Peyer's patch (tissue), 4 donors: ENCODE data around the gene CENPC. TPM values are rescaled to one million over a fixed set of nuclear protein-coding genes. Genes with fewer than 3 reads are reported as not detected.

Experiments used
- DNase-seq, 3 donors: peaks; one replicate each; pipeline ENCODE4 v3.0.0-alpha.2; 2017 to 2019
- H3K27ac ChIP-seq, 4 donors: fragments of 200-600 bp; sonication (generic); one replicate each; pipeline ENCODE4 v1.5.1; 2016 to 2019
- H3K27me3 ChIP-seq, 2 donors: fragments of 200-600 bp; sonication (generic); one replicate each; pipeline ENCODE4 v1.5.1; 2019
- H3K36me3 ChIP-seq, 3 donors: fragments of 200-600 bp; sonication (generic); one replicate each; pipeline ENCODE4 v1.5.1; 2016 to 2019
- H3K4me1 ChIP-seq, 4 donors: fragments of 200-600 bp; sonication (generic); one replicate each; pipeline ENCODE4 v1.5.1; 2016 to 2019
- H3K4me3 ChIP-seq, 4 donors: fragments of 200-600 bp; sonication (generic); 1 replicate in 3 of 4; 2 replicates in 1 of 4; pipeline ENCODE4 v1.5.1; 2016 to 2019; ENCODE audit warnings: mild to moderate bottlenecking in 1 of 4
- H3K9me3 ChIP-seq, 4 donors: fragments of 200-600 bp; sonication (generic); one replicate each; pipeline ENCODE4 v1.5.1; 2016 to 2019; ENCODE audit warnings: mild to moderate bottlenecking in 1 of 4
- POLR2A ChIP-seq, 2 donors: fragments of 450-650 bp; IDR thresholded peaks; one replicate each; pipeline ENCODE4 v1.5.1; 2017; ENCODE audit warnings: antibody characterized with exemption in 2 of 2, mild to moderate bottlenecking in 2 of 2, moderate library complexity in 2 of 2
- total RNA-seq, 4 donors: library from RNA; depleted of rRNA; stranded (reverse); fragments of >200 nt; gene quantifications; one replicate each; pipeline ENCODE4 v1.1.0, GENCODE V29; 2016
- TF ChIP-seq, protein P1 (sequence below), 6 experiments: fragments of 450-650 bp in 4 of 6; fragments of 200-600 bp in 2 of 6; sonication (generic) in 1 of 6; IDR thresholded peaks; one replicate each; pipeline ENCODE4 v1.5.1; 2017 to 2019; ENCODE audit warnings: antibody characterized with exemption in 6 of 6, mild to moderate bottlenecking in 3 of 6, moderate library complexity in 1 of 6

The CENPC gene
- total RNA-seq, 4 donors from 2014 or later, result 26.3 to 99.0 (median 40.0) TPM

DNA sequence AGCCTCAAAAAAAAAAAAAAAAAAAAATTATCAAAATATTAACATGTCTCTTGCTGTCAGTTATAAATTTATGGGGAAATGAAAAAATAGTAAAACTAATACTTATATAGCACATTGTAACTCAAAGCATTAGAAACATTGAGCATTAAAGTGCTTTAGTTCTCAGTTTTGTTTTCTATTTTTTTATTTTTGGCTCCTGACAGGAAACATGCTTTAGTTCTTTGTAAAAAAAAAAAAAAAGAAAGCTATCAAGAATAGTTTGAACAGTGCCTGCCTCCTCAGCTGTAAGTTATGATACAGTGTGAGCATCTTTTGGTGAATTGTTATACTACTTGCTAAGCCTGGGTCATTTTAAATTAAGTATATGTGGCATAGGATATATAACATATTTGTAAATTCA is 5.1 kb upstream of the CENPC start:
- Histone ChIP-seq H3K27ac (peak overlapping the region in 2 of 4 donors; percentile 16 to 71), H3K4me3 (peak overlapping the region in 2 of 4 donors; percentile 14 to 29), H3K36me3 (no peaks in the 10 kb centered on the region), H3K9me3 (no peaks in the 10 kb centered on the region), H3K4me1 (no peaks in the 10 kb centered on the region), H3K27me3 (no peaks in the 10 kb centered on the region)
- DNase-seq, result no peak
- TF ChIP-seq, protein P1, sequence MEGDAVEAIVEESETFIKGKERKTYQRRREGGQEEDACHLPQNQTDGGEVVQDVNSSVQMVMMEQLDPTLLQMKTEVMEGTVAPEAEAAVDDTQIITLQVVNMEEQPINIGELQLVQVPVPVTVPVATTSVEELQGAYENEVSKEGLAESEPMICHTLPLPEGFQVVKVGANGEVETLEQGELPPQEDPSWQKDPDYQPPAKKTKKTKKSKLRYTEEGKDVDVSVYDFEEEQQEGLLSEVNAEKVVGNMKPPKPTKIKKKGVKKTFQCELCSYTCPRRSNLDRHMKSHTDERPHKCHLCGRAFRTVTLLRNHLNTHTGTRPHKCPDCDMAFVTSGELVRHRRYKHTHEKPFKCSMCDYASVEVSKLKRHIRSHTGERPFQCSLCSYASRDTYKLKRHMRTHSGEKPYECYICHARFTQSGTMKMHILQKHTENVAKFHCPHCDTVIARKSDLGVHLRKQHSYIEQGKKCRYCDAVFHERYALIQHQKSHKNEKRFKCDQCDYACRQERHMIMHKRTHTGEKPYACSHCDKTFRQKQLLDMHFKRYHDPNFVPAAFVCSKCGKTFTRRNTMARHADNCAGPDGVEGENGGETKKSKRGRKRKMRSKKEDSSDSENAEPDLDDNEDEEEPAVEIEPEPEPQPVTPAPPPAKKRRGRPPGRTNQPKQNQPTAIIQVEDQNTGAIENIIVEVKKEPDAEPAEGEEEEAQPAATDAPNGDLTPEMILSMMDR (IDR thresholded peaks at IDR 0.05), result no peak
- TF ChIP-seq POLR2A (IDR thresholded peaks at IDR 0.05), result no peak

DNA sequence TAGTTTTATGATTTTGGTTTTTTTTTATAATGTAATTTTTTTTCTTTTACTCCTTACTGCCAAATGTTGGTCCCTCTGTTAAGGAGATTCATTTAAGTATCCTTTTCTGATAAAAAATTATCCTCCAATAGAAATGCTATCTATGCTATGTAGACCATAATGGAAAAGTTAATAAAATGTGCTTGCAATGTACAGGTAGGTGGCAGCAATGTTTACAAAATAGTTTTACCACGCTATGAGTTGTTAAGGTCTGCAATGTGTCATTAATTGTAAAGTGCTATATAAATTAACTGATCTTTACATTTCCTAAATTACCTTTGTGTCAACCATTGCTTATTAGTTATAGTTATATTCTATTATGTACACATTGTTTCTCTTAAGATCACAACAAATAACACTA is 3.8 kb upstream of the CENPC start:
- Histone ChIP-seq H3K27ac (no peak overlapping the region), H3K4me1 (peaks cover 0 to under 1% (median 0%) of the 10 kb centered on the region in 4 donors), H3K27me3 (no peaks in the 10 kb centered on the region), H3K9me3 (no peaks in the 10 kb centered on the region), H3K4me3 (no peak overlapping the region), H3K36me3 (no peaks in the 10 kb centered on the region)
- TF ChIP-seq, protein P1 (IDR thresholded peaks at IDR 0.05), result peak in 5 of 6 experiments; percentile 33 to 52 (median 45)
- no peak for TF ChIP-seq POLR2A (IDR thresholded peaks at IDR 0.05)
- DNase-seq, result no peak

DNA sequence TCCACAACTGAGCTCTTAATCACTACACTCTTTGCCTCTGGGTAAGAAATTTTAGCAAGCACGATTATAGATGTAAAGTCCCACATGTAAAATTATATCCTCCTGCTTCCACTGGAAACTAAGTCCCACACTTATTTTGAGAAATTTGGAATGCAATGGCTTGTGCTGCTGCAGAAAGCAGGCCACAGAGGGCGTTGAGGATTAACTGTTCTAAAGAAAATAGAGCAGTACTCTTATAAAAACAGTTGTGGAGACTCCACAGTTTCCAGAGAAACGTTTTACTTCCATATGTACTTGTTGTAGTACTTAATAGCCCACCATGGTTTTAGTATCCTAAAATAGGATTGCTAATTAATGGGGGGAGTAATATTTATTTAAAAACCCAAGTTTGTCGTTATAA is 1.7 kb upstream of the CENPC start:
- H3K4me1 ChIP-seq, result peaks cover 0 to 22% (median 0%) of the 10 kb centered on the region in 4 donors
- H3K27me3 ChIP-seq, result no peaks in the 10 kb centered on the region
- H3K27ac ChIP-seq, result no peak overlapping the region
- H3K9me3 ChIP-seq, result no peaks in the 10 kb centered on the region
- TF ChIP-seq POLR2A (IDR thresholded peaks at IDR 0.05), result no peak
- TF ChIP-seq, protein P1 (IDR thresholded peaks at IDR 0.05), result no peak
- no peak overlapping the region for H3K4me3 ChIP-seq
- DNase-seq, result no peak
- no peaks in the 10 kb centered on the region for H3K36me3 ChIP-seq

DNA sequence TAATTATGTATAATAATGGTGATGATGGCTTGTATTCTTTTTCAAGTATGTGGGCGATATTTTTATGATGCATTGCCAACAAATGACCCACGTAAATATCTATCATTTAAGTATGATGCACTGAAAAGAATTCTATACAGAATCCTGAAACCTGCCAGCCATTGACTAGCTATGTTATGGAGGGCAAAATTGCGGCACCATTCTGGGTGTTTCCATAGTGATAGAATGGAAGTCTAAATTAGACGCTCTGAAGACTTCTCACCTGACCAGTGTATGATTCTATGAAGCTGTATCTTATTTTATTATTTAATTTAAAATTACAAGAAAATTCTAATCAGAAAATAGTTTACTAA is 677 bp upstream of the CENPC start:
- H3K4me3 ChIP-seq, result peak overlapping the region; percentile 59 to 94 (median 76)
- H3K4me1 ChIP-seq, result peaks cover 0 to 23% (median 0%) of the 10 kb centered on the region in 4 donors
- peak overlapping the region in 3 of 4 donors; percentile 81 to 92 (median 92) for H3K27ac ChIP-seq
- H3K9me3 ChIP-seq, result no peaks in the 10 kb centered on the region
- H3K36me3 ChIP-seq, result peaks cover 0 to 5% (median 0%) of the 10 kb centered on the region in 3 donors
- DNase-seq, result no peak
- no peak for TF ChIP-seq POLR2A (IDR thresholded peaks at IDR 0.05)
- TF ChIP-seq, protein P1 (IDR thresholded peaks at IDR 0.05), result no peak
- no peaks in the 10 kb centered on the region for H3K27me3 ChIP-seq

DNA sequence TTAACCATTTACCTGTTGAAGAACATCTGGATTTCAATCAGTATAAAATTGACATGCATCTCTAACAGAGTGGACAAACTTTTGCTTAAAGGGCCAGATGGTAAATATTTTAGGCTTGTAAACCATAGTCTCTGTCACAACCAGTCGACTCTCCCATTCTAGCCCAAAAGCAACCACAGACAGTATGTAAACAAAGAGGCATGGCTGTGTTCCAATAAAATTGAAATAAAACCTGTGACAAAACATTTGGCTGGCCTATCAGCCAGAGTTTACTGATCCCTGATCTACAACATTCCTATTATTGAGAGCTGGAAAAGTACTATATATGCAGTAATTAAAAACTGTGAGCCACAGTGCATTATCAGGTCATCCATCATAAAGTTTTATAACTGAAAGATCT is 3.2 kb downstream of the CENPC start:
- Histone ChIP-seq H3K27ac (no peak overlapping the region), H3K27me3 (no peaks in the 10 kb centered on the region), H3K36me3 (peaks cover 0 to 40% (median 0%) of the 10 kb centered on the region in 3 donors), H3K4me3 (no peak overlapping the region), H3K4me1 (peaks cover 0 to 23% (median 0%) of the 10 kb centered on the region in 4 donors), H3K9me3 (no peaks in the 10 kb centered on the region)
- DNase-seq, result no peak
- TF ChIP-seq POLR2A (IDR thresholded peaks at IDR 0.05), result no peak
- TF ChIP-seq, protein P1 (IDR thresholded peaks at IDR 0.05), result no peak

DNA sequence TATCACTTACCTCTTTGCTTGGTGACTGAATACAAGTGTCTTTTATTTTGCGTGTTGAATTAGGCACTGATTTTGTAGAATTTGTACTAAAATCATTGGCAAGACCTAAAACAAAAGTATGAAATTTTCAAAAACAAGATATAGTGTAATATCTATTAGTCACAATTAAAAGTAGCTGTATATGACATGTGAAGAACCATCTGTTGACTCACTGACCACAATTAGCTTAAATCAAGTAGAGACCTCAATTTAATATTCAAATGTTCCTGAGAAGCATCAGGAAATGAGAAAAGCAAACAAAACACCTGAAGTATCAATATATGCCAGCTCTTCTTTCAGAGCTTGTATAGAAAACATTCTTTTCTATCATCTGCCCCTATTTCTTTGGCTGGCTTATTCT is 5.5 kb downstream of the CENPC start:
- H3K9me3 ChIP-seq, result no peaks in the 10 kb centered on the region
- H3K36me3 ChIP-seq, result peaks cover 0 to 60% (median 0%) of the 10 kb centered on the region in 3 donors
- no peak overlapping the region for H3K4me3 ChIP-seq
- TF ChIP-seq, protein P1 (IDR thresholded peaks at IDR 0.05), result no peak
- no peak for TF ChIP-seq POLR2A (IDR thresholded peaks at IDR 0.05)
- DNase-seq, result no peak
- peaks cover 0 to 23% (median 0%) of the 10 kb centered on the region in 4 donors for H3K4me1 ChIP-seq
- H3K27me3 ChIP-seq, result no peaks in the 10 kb centered on the region
- H3K27ac ChIP-seq, result no peak overlapping the region
